GM18873 (cell line): ENCODE results near the gene NACC1.

Experiments
- ATAC-seq: cut with Tn5 transposase; IDR thresholded peaks from one replicate; pipeline ENCODE4 v1.9.1; 2021; ENCODE audit warnings: mild to moderate bottlenecking, moderate library complexity, moderate number of reproducible peaks; ENCODE audit not compliant: unreplicated experiment, low FRiP score

NACC1 gene

DNA sequence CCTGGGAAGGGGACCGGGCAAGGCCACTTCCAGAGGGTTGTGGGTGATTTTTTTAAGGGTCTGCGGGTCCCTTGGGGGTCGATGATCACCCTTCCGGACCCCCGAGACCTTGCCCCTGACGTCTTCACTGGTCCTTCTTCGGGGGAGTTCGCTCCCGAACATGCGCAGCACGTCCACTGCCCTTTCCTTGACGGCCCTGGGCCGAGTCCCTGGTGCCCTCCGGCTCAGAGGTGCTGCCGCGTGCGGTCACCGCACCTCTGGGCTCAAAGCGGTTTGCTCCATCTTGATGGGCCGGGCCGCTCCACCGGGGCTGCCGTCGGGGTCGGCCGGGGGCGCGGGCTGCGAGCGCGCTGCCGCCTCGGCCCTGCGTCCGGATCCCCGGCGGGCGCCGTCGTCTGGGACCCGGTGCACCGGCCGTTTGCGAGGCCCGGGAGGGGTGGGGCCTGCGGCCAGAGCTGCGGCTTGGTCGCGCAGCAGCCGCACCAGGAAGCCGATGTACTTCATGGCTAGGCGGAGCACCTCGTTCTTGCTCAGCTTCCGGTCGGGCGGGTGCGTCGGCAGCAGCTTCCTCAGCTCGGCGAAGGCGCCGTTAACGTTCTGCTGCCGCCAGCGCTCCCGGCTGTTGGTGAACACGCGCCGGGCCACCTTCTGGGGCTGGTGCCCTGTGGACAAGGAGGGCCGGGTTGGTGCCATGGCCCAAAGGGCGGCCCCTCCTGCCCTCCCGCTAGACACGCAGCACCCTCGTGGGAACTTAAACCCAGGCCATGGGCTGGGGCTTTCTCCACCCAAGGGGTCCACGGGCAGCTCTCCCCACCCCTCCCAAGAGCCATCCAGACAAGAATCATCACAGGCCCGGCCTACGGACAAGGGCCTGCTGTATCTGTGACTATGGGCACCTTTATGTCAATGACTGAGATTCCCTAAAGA lies 18.7 kb upstream of the NACC1 start:
- no peak for ATAC-seq

GRCh38 chr19:13100031-13100588 lies 18.0 kb upstream of the NACC1 start:
- ATAC-seq: no peak

DNA sequence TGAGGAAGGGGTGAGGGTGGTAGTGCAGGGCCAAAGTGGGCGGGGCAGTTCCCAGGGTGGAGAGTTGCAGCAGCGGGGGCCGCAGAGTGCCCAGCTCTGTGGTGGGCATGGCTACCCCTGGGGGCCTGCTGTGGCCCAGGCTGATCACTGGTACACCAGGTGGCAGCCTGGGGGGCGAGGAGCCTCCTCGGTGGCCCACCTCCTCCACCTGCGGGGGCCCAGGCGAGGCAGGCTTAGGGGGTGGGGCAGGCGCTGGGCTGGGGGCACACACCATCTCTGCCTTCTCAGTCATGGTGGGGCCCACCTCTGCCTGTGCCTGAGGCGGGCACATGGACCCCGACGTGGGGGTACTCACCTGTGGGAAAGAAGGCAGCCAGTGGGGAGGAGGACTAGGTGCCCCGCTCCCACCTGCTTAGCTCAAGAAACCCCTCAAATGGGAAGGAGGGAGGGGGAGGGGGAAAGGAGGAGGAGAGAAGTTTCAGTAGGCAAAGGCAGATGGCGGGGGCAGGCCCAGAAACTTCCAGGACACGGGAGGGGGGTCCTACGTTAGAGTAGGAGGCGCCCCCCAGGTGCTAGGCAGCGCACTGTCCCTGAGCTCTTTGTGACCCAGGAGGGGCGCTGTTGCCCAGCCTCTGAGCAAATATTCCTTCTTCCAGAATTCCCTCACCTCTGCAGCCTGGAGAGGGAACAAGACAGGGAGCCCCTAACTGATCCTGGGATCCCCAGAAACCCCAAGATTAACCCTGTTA lies 17.0 kb upstream of the NACC1 start:
- no peak for ATAC-seq

GRCh38 chr19:13101590-13102415 lies 16.3 kb upstream of the NACC1 start:
- ATAC-seq: no peak

DNA sequence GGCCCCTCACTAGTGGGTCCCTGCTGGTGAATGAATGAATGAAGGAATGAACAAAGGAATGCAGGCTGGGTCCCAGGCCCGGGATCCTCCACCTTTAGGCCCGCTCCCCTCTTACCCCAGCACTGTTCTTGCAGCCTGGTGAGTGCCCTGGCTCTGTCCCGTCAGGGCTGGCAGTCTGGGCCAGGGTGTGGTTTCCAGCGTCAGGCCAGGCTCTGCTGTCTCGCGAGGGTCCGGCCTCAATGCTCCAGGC lies 15.7 kb upstream of the NACC1 start:
- ATAC-seq: no peak

- no peak for ATAC-seq
Measured at GRCh38 chr19:13102666-13103580, 15.1 kb upstream of the NACC1 start, which contains the start of gene LYL1. TSS of gene LYL1 (minus strand) at chr19:13102858. CDS start at chr19:13101171, 1,687 bp downstream.

GRCh38 chr19:13103581-13104359 lies 14.3 kb upstream of the NACC1 start:
- no peak for ATAC-seq

DNA sequence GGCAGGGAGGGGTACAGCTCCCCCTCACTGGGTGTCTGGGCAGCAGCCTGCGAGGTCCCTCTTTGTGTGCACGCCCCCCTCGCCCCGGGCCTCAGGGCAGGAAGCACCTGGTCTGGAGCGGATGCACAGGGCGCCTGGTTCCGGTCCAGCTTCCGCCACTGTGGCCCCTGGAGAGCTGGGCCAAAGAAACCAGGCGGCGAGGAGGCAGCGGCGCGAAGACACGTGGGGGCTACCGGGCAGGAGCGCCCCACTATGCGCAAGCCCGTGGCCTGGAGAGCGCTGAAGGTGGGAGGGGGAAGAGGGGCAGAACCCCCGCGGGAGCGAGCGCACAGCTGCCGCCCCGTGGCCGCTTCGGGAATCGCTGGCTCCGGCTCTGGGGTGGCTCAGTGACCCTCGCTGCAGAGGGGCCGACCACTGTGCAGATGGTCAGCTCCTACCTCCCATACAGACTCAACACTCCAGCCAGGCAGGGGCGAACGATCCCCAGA lies 13.7 kb upstream of the NACC1 start:
- ATAC-seq: no peak

- ATAC-seq: no peak
Measured at GRCh38 chr19:13104848-13105711, 13.0 kb upstream of the NACC1 start.

GRCh38 chr19:13109361-13110098 lies 8.5 kb upstream of the NACC1 start:
- ATAC-seq: no peak

GRCh38 chr19:13110099-13110610 lies 7.9 kb upstream of the NACC1 start:
- ATAC-seq: no peak

GRCh38 chr19:13112555-13112954 lies 5.5 kb upstream of the NACC1 start:
- ATAC-seq: no peak

DNA sequence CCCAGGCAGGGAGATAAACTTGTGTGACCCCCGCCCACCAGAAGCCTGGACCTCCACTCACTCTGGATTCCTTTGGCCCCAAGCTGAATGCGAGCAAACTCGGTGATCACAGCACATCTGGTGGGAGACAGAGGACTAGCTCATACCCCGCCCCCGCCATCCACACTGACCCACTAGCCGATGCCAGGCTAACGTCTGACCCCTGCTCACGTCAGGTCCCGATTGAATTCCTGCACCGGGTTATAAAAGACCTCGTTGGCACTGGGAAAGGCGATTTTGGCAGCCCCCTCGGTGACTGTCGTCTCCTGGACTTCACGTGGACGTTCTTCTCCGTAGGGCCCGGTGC lies 2.2 kb upstream of the NACC1 start:
- no peak for ATAC-seq

DNA sequence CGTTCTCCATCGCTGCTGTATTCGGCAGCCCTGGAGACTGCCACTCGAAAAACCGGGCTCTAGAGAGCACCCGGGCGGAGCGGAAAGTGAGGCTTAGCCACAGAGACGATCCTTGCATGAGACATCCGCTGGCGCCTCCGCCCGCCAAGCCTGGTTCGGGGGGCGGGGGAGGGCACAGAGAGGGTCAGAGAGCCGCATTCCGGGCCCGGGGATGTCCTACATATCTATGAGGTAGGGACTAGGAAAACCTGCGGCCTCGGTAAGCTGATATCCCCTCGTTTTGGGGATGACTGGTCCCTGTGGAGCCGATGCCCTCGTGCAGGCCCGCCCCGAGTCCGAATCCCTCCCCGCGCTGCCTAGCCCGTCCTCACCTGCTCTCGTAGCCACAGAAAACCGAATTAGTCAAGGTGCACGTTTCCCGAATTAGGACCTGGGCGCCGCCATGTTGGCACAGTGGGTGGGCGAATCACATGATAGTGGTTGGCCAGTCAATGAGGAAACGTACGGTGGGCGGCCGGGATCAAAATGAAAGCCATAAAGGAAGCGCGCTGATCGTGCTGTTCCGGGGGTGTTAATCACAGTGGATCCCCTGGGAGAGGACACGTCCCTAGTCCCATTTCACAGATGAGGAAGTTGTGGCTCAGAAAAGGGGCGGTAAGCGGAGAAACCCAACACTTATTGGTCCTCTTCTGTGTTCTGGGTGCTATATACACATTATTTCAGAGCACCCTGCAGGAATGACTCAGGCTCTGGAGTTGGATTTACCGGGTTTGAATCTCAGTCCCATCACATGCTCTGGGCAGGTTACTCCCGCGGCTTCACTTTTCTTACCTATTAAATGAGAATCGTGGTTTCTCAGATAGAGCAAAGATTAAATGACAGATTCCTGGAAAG lies 1.5 kb upstream of the NACC1 start, which contains the start of gene TRMT1:
TSS of gene TRMT1 (minus strand) at position 459 of the 894 bp plus-strand sequence. CDS start at position 118, 341 bp downstream.
- ATAC-seq: no peak

DNA sequence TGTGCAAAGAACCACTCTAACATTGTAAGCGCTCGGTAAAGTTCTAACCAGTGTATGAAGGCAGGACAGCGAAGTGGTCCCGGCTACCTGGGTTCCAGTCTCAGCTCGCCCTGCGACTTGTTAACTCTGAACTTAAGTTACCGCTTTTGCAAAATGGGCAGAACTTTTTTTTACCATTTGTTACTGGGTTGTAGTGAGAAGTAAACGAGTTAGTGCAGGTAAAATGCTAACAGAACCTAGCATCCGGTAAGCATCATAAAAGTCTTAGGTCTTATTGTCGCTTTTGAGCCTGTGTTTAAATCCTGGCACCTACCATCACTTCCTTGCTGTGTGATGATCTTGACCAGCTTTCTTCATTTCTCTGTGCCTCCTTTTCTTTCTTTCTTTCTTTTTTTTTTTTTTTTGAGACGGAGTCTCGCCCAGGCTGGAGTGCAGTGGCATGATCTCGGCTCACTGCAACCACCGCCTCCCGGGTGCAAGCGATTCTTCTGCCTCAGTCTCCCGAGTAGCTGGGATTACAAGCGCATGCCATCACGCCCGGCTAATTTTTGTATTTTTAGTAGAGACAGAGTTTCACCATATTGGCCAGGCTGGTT lies 790 bp upstream of the NACC1 start:
- ATAC-seq: no peak
